Activated naive CD4-positive, alpha-beta T cell treated with anti-CD3 and anti-CD28 coated beads, Interleukin-2, amount 50 U/mL, for 16 hours (primary cell): ENCODE results near the gene RELT.
"Not testable (repeated sequence)": the region's sequence is repeated elsewhere in the genome, so short reads cannot be mapped to it uniquely, and the experiment has no call there.

Experiments used
- DNase-seq: peaks from one replicate; pipeline ENCODE4 v3.0.0-alpha.2; 2020

Gene RELT

GRCh38 chr11:73404506-73405145, 28.4 kb downstream of the RELT start:
- DNase-seq, result no peak

- DNase-seq, result no peak
Measured at GRCh38 chr11:73405146-73405510, 28.9 kb downstream of the RELT start.

- no peak for DNase-seq
Measured at GRCh38 chr11:73406131-73406530, 29.9 kb downstream of the RELT start.

- DNase-seq, result no peak
Measured at GRCh38 chr11:73406619-73407018, 30.4 kb downstream of the RELT start.

- DNase-seq, result no peak
Measured at GRCh38 chr11:73409431-73409830, 33.2 kb downstream of the RELT start.

- DNase-seq, result no peak
Measured at GRCh38 chr11:73410627-73411026, 34.4 kb downstream of the RELT start.

GRCh38 chr11:73411031-73411430, 34.8 kb downstream of the RELT start:
- no peak for DNase-seq

- DNase-seq, result no peak
Measured at GRCh38 chr11:73412308-73412707, 36.1 kb downstream of the RELT start.

GRCh38 chr11:73413256-73413655, 37.1 kb downstream of the RELT start:
- no peak for DNase-seq

GRCh38 chr11:73414977-73415651, 38.9 kb downstream of the RELT start:
- DNase-seq, result no peak

GRCh38 chr11:73415854-73416615, 39.8 kb downstream of the RELT start:
- no peak for DNase-seq

- DNase-seq, result no peak
Measured at GRCh38 chr11:73416786-73417185, 40.6 kb downstream of the RELT start.

GRCh38 chr11:73420136-73420535, 43.9 kb downstream of the RELT start:
- no peak for DNase-seq

- no peak for DNase-seq
Measured at GRCh38 chr11:73422886-73423285, 46.7 kb downstream of the RELT start.

GRCh38 chr11:73423506-73423905, 47.3 kb downstream of the RELT start:
- no peak for DNase-seq

GRCh38 chr11:73425108-73425507, 48.9 kb downstream of the RELT start:
- DNase-seq, result no peak

GRCh38 chr11:73426219-73426850, 50.1 kb downstream of the RELT start:
- DNase-seq, result no peak

- no peak for DNase-seq
Measured at GRCh38 chr11:73428227-73428626, 52.0 kb downstream of the RELT start.

- DNase-seq, result no peak
Measured at GRCh38 chr11:73428699-73429098, 52.5 kb downstream of the RELT start.

GRCh38 chr11:73429121-73429750, 53.0 kb downstream of the RELT start:
- no peak for DNase-seq

- no peak for DNase-seq
Measured at GRCh38 chr11:73430326-73430725, 54.1 kb downstream of the RELT start.

- DNase-seq, result no peak
Measured at GRCh38 chr11:73431396-73431795, 55.2 kb downstream of the RELT start.

- DNase-seq, result not testable (repeated sequence)
Measured at GRCh38 chr11:73436859-73437258, 60.7 kb downstream of the RELT start.
